ENCODE results near the gene HECTD3. TPM values are rescaled to one million over a fixed set of nuclear protein-coding genes. Genes with fewer than 3 reads are reported as not detected.
A peak's percentile ranks its signal among the peaks of the same experiment; 100 is the strongest.

HECTD3 gene
- total RNA-seq, 1 experiment from 2014 or later: 25.5 TPM

DNA sequence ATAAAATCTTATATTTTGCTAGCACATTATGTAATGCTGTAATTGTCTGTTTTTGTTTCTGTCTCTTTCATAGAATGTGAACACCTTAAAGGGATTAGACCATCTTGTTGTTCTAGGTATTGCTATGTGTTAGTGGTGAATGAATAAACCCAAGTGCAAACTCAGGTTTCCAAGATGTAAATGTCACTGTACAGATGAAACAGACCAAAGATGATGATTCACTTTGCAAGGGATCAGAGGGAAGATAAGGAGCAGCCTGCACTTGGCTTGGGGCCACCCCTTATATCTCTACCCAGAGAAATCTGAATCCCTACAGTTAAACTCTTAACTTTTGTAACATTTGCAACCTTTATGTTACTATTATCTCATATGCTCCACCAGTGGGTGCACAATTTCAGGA is 26.3 kb upstream of the HECTD3 start:
- DNase-seq (ENCODE audit: low read depth, low spot score) (no peak), ATAC-seq (peak; percentile 40; the same call in 1 of the 2 replicates)
- peaks cover 0 to 5% of the 10 kb centered on the region in 2 experiments; a peak in 1 of 4 replicates for H3K4me1 ChIP-seq (ENCODE audit: control insufficient read depth in 1 of 2, insufficient read depth in 2 of 2, low read length in 2 of 2)
- H3K9me3 ChIP-seq (ENCODE audit: control insufficient read depth in 1 of 2, insufficient read depth in 1 of 2, low read depth in 1 of 2, low read length in 2 of 2): no peaks in the 10 kb centered on the region
- no TSS peak for BruUV-seq (replicated peaks)
- no peak overlapping the region for H3K27ac ChIP-seq (ENCODE audit: low read depth, low read length)
- TF ChIP-seq, protein P1, sequence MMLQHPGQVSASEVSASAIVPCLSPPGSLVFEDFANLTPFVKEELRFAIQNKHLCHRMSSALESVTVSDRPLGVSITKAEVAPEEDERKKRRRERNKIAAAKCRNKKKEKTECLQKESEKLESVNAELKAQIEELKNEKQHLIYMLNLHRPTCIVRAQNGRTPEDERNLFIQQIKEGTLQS (IDR thresholded peaks at IDR 0.05): no peak
- TF ChIP-seq CEBPB (IDR thresholded peaks at IDR 0.05; ENCODE audit: low read depth): no peak
- no peak for TF ChIP-seq JUND (IDR thresholded peaks at IDR 0.05)
- TF ChIP-seq, protein P2, sequence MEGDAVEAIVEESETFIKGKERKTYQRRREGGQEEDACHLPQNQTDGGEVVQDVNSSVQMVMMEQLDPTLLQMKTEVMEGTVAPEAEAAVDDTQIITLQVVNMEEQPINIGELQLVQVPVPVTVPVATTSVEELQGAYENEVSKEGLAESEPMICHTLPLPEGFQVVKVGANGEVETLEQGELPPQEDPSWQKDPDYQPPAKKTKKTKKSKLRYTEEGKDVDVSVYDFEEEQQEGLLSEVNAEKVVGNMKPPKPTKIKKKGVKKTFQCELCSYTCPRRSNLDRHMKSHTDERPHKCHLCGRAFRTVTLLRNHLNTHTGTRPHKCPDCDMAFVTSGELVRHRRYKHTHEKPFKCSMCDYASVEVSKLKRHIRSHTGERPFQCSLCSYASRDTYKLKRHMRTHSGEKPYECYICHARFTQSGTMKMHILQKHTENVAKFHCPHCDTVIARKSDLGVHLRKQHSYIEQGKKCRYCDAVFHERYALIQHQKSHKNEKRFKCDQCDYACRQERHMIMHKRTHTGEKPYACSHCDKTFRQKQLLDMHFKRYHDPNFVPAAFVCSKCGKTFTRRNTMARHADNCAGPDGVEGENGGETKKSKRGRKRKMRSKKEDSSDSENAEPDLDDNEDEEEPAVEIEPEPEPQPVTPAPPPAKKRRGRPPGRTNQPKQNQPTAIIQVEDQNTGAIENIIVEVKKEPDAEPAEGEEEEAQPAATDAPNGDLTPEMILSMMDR (IDR thresholded peaks at IDR 0.05 in 2 of 3, conservative IDR thresholded peaks at IDR 0.05 in 1 of 3; ENCODE audit: borderline replicate concordance in 1 of 3, insufficient read depth in 1 of 3, low read depth in 2 of 3, low read length in 2 of 3): no peak
- no peak for TF ChIP-seq RAD21 (IDR thresholded peaks at IDR 0.05; ENCODE audit: low read depth)
- TF ChIP-seq ELF1 (IDR thresholded peaks at IDR 0.05; ENCODE audit: borderline replicate concordance, low read depth): no peak
- TF ChIP-seq FOSL1 (IDR thresholded peaks at IDR 0.05; ENCODE audit: low read depth): no peak
- TF ChIP-seq YY1 (IDR thresholded peaks at IDR 0.05; ENCODE audit: extremely low read depth, insufficient replicate concordance, low read depth, low read length): no peak
- no peak for TF ChIP-seq EZH2phosphoT487 (IDR thresholded peaks at IDR 0.05; ENCODE audit: borderline replicate concordance)
- TF ChIP-seq ZNF274 (IDR thresholded peaks at IDR 0.05; ENCODE audit: low read depth, low read length): no peak
- TF ChIP-seq POLR2A (IDR thresholded peaks at IDR 0.05; ENCODE audit: borderline replicate concordance, extremely low read depth, insufficient read depth, insufficient read length): no peak
- no peak for TF ChIP-seq EZH2 (IDR thresholded peaks at IDR 0.05)
- no peak for TF ChIP-seq POLR2AphosphoS5 (IDR thresholded peaks at IDR 0.05; ENCODE audit: low read depth, low read length)
- TF ChIP-seq, protein P3, sequence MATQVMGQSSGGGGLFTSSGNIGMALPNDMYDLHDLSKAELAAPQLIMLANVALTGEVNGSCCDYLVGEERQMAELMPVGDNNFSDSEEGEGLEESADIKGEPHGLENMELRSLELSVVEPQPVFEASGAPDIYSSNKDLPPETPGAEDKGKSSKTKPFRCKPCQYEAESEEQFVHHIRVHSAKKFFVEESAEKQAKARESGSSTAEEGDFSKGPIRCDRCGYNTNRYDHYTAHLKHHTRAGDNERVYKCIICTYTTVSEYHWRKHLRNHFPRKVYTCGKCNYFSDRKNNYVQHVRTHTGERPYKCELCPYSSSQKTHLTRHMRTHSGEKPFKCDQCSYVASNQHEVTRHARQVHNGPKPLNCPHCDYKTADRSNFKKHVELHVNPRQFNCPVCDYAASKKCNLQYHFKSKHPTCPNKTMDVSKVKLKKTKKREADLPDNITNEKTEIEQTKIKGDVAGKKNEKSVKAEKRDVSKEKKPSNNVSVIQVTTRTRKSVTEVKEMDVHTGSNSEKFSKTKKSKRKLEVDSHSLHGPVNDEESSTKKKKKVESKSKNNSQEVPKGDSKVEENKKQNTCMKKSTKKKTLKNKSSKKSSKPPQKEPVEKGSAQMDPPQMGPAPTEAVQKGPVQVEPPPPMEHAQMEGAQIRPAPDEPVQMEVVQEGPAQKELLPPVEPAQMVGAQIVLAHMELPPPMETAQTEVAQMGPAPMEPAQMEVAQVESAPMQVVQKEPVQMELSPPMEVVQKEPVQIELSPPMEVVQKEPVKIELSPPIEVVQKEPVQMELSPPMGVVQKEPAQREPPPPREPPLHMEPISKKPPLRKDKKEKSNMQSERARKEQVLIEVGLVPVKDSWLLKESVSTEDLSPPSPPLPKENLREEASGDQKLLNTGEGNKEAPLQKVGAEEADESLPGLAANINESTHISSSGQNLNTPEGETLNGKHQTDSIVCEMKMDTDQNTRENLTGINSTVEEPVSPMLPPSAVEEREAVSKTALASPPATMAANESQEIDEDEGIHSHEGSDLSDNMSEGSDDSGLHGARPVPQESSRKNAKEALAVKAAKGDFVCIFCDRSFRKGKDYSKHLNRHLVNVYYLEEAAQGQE (IDR thresholded peaks at IDR 0.05; ENCODE audit: low read depth): no peak
- TF ChIP-seq EGR1 (IDR thresholded peaks at IDR 0.05; ENCODE audit: low read depth): no peak
- no peak for TF ChIP-seq TCF7L2 (IDR thresholded peaks at IDR 0.05; ENCODE audit: borderline replicate concordance, extremely low read depth, insufficient read depth, insufficient read length)
- ChIA-PET RAD21 (ENCODE audit: low non-redundant PET in 1 of 2, low total read pairs in 2 of 2, uncharacterized antibody in 2 of 2, unreplicated experiment in 2 of 2) (no interaction called here), CTCF (no interaction called here), POLR2A (no interaction called here)
- H3K9ac ChIP-seq (ENCODE audit: low read length): no peak overlapping the region
- no peaks in the 10 kb centered on the region for H3K27me3 ChIP-seq (ENCODE audit: insufficient read depth, low read length)
- intact Hi-C loops (cut with micrococcal nuclease): no loop called here
- no peak overlapping the region for H3K4me2 ChIP-seq (ENCODE audit: low read length)
- no peaks in the 10 kb centered on the region for H3K79me2 ChIP-seq (ENCODE audit: insufficient read depth, low read length)
- no peaks in the 10 kb centered on the region for H3K9me2 ChIP-seq (ENCODE audit: insufficient read depth)
- no peak overlapping the region for H3K4me3 ChIP-seq (replicated peaks in 1 of 2; ENCODE audit: low read depth in 1 of 2, low read length in 2 of 2)
- H4K20me1 ChIP-seq (ENCODE audit: insufficient read depth): no peaks in the 10 kb centered on the region
- no peak overlapping the region for H2AFZ ChIP-seq (ENCODE audit: low read depth, low read length, poor library complexity, severe bottlenecking)
- no peaks in the 10 kb centered on the region for H3K36me3 ChIP-seq (ENCODE audit: control insufficient read depth in 1 of 2, insufficient read depth in 2 of 2, low read length in 2 of 2)

Measured in HCT116 (cell line).